Left cardiac atrium (tissue), 4 donors: ENCODE data around the gene RNU2-63P. TPM values are rescaled to one million over a fixed set of nuclear protein-coding genes. Genes with fewer than 3 reads are reported as not detected.
"Not testable (repeated sequence)": the region's sequence is repeated elsewhere in the genome, so short reads cannot be mapped to it uniquely, and the experiment has no call there.

ENCODE experiments used
- ATAC-seq, 2 donors: fragments of 200-7000 bp; cut with Tn5 transposase; one replicate each; pipeline ENCODE4 v1.9.1; 2020; ENCODE audit warnings: mild to moderate bottlenecking in 2 of 2, moderate library complexity in 2 of 2
- DNase-seq: peaks from one replicate; pipeline ENCODE4 v3.0.0-alpha.2; 2020
- intact Hi-C, 2 donors: fragments of 100-400 bp; cut with DNase I; formaldehyde crosslinking; loops; one replicate each; pipeline versions ENCODE4 v1.14.1 to v1.15.1; 2022 to 2023
- total RNA-seq, 2 donors: library from RNA; stranded (reverse); fragmentation: NEBNext Ultra II Directional; extraction: Animal tissue kit (Norgen Biotek cat#: 25700); gene quantifications; one replicate each; pipeline ENCODE4 v1.2.1, GENCODE V29; 2021
- donor health status: DM: no; HTN: yes; CAD: no.
- donor health status: DM: no; HTN: yes; CAD: no; lungs with severe emphysema.
- donor health status: DM: yes; HTN: yes; CAD: no.
- donor health status: Dilated cardiomyopathy.

Gene RNU2-63P
- total RNA-seq, 2 donors from 2014 or later = 2.4 TPM; not detected in 1

DNA sequence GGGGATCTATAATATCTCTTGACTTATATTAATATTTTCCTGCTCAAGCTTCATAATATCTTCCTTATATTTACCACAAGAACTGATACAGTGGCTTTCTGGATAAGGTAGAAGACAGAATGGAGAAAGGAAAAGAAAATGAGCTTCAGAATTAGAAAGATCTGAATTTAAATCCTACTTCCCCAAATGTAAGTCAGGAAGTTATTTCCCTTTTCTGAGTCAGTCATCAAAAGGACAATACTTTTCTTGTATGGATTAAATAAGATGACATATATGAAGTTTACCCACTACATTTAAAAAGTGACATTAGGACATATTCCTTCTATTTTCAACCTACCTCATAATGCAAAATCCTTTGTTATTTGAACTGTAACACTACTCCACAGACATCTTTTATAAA, 20.3 kb upstream of the RNU2-63P start:
- intact Hi-C loops = no loop called here
- DNase-seq (no peak), ATAC-seq (no peak)

DNA sequence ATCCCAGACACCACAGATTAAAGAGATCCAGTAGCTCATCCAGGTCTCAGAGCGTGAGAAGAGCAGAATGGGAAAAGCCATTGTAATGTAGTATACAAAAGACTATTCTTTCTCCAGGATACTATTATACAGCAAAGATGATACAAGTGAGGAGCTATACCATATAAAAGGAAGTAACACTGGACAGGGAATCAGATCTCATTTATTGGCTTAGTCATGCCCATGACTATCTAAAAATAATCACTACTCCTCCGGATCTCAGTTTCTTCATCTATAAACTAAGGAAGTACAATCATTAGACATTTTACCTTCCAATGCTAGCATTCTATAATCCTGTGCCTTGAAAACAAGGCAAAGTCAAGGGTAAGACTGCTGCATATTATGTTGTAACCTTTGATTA, 19.8 kb upstream of the RNU2-63P start:
- ATAC-seq (no peak), DNase-seq (no peak)
- intact Hi-C loops = no loop called here

DNA sequence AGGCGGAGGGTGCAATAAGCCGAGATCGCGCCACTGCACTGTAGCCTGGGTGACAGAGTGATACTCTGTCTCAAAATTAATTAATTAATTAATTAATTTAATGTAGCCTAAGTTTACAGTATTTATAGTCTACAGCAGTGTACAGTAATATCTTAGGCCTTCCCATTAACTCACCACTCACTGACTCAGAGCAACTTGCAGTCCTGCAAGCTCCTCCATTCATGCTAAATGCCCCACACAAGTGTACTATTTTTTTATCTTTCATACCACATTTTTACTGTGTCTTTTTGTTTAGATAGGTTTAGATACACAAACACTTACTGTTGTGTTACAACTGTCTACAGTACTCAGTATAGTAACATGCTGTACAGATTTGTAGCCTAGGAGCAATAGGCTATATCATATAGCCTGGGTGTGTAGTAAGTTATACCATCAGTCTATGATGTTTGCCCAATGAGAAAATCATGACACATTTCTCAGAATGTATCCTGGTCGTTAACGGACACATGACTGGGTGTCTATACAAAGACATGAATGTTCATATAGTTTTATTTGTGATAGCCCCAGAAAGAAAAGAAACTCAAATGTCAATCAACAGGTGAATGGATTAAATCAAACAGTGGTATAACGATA, 15.8 kb upstream of the RNU2-63P start:
- intact Hi-C loops = no loop called here
- DNase-seq (no peak), ATAC-seq (no peak)

DNA sequence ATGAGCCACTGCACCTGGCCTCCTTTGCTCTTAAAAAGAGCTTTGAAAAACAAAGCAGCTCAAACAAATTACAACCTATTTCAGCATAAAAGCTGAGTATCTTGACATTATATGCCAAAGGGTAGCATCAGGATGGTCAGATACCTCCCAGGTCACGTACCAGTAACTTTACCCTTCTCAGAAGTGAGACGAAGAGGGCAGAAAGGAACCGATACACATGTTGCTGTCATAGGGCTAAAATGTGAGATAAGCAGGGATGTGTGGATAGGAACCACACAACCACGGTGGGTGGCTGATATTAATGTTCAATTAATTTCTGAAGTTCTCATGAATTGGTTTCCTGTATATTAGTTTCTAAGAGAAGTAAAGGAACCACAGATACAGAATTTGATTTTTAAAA, 12.6 kb upstream of the RNU2-63P start:
- DNase-seq (no peak), ATAC-seq (no peak)
- intact Hi-C loops = no loop called here

DNA sequence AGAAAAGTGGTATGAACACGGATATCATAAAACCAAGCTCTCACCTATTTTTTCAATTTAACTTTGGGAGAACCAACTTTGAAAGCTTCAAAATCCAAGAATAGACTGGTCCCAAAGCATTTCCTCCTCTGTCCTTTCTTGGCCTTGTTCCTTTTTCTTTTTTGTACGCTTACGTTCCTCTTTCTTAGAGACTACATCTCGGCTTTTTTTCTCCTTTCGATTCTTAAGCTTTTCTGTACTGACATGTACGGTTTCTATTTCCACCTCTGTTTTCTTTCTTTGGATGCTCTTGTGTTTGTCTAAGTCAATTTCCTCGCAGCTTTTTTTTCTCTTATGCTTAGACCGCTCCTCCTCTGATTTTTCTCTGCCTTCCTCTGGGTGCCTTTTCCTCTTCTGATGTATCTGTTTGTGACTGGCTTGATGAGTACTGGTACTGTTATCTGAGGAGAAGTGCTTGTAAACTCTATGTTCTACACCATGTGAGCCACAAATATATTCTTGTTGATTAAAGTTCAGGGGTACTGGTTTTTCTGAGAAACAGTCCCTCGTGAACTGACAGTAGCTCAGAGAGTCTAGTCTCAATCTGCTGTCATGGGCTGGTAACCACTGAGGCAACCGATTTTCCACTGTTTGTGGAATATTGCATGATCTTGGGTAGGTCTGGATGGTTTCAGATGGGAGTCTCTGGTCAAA, 11.5 kb upstream of the RNU2-63P start:
- no peak for ATAC-seq
- intact Hi-C loops = no loop called here

DNA sequence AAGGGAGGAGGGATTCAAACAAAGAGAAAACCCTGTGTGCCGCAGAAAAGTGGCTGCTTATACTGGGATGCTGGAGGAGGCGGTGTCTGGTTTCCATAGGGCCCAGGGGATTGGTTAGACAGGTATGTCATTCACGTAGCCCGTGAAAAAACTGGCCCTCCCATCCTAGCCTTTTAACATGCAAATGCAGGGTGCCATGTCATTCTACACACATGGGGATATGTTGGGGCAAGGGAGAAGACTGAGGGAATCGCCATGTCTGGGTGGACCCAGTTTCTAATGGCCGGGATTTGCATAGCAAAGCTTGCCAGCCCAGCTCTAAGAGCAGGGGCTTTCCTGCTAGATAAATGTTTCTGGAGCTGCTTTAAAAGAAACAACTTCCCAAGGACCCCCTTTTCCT, 8.2 kb upstream of the RNU2-63P start:
- DNase-seq = no peak
- intact Hi-C loops = no loop called here
- ATAC-seq = no peak

More for the DNA sequence above, 11.5 kb upstream of the RNU2-63P start:
- DNase-seq = no peak

DNA sequence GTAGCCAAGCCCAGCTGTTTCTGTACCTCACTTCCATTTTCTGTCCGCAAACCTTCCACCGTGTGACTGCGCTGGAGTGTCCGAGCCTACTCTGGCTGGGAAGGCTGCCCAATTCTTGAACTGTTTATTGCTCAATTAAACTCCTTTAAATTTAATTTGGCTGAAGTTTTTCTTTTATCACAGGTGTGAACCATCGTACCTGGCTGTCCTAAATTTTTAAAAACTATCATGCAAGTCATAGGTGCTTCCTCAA, 6.2 kb upstream of the RNU2-63P start:
- DNase-seq (no peak), ATAC-seq (no peak)
- intact Hi-C loops = no loop called here

DNA sequence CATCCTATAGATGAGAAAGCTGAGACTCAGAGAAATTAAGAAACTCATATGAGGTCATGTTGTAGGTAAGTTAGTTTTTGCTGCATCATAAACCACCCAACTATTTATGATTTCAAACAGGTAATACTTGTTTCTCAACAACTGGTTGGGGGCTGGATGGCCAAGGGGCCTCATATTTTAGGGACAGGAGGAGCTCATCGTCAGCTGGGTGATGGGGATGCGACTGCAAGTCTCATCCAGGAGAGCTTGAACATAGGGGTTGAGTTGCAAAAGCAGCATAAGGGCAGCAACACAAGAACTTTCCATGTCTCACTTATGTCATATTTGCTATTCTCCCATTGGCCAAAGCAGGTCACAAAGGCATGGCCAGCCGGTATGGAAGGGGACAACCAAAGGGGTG, 3.6 kb upstream of the RNU2-63P start:
- ATAC-seq (no peak), DNase-seq (no peak)
- intact Hi-C loops = no loop called here

DNA sequence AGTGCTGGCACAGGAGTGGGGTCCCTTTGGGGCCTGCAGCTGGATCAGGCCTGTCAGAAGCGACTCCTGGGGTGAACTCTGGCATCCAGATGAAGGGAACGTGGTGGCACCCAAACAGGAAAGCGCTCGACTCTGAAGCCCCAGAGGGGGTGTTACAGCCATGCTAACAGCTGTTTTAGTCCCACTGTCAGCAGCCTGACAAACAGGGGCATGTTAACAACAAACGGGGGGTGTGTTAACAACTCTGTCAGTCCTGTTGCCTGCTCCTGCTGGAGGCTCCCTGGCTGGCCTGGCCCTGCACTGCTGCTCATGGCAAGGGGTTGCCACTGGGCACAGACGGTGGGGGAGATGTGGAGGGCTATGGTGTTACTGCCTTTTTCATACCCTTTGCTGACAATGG, 2.6 kb upstream of the RNU2-63P start:
- no peak for DNase-seq
- ATAC-seq = no peak
- intact Hi-C loops = no loop called here

DNA sequence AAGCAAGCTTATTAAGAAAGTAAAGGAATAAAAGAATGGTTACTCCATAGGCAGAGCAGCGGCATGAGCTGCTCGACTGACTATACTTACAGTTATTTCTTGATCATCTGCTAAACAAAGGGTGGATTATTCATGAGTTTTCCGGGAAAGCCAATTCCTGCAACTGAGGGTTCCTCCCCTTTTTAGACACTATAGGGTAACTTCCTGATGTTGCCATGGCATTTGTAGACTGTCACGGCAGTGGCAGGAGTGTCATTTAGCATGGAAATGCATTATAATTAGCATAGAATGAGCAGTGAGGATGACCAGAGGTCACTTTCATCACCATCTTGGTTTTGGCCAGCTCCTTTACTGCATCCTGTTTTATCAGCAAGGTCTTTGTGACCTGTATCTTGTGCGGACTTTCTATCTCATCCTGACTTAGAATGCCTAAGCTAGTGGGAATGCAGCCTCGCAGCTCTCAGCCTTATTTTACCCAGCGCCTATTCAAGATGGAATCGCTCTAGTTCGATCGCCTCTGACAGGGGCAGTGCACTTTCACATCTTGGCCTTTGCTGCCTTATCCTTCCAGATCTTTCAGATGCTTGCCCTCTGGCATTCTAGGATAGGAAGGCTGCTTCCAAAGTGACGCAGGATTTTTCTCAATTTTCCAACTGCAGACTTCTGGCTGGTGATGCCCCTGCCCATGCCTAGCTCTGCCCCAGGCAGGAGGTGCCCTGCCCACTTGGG, 1.9 kb upstream of the RNU2-63P start:
- intact Hi-C loops, DNase-seq, ATAC-seq: not testable (repeated sequence)

DNA sequence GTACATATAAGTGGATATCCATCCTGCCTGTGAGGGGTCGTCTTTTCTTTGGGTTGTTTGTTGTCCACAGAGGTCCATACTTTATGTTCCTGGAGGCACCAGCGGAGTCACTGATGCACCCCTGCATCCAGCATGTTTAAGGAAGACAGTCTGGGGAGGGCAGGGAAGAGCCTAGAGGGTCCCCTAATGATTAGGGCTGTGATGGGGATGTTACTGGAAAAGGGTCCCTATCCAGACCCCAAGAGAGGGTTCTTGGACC, 1.4 kb upstream of the RNU2-63P start:
- DNase-seq, ATAC-seq, intact Hi-C loops: not testable (repeated sequence)

DNA sequence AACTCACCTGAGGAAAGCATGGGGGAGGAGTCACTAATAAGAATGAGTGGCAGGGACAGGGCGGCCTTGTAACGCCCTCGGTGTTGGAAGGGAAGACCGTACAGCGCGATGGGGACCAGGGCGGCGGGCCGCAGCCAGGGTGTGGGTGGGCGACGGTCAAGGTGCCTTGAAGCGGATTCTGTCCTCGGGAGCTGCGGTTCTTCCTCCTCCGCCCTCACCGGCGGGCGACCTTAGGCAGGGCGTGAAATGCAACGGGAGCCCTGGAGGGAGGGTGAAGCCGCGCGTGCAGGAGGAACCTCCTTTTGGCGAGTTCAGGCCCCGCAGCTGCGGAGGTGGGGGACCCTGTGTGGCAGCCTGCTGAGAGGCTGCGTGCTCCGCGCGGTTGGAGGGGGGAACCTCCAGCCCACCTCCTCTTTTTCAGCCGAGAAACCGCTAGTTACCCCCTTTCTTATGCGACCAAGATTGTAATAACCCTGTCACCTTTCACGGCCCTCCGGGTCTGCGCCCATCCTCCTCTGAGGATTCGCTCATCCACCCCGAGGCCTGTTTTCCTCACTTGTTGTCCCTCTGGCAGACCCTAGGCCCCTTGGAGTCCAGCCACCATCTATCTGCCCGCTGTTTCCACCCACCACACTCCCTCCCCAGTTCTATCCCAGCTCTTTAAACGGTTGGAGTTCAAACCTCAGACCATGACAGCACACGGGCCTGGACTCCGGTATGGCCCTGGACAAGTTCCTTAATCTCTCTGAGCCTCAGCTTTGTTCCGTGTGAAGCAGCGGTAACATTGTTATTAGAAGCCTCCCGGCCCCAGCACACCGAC, 823 bp upstream of the RNU2-63P start:
- peak; percentile 38 for DNase-seq
- intact Hi-C loops = no loop called here
- peak; percentile 77 to 80 for ATAC-seq

DNA sequence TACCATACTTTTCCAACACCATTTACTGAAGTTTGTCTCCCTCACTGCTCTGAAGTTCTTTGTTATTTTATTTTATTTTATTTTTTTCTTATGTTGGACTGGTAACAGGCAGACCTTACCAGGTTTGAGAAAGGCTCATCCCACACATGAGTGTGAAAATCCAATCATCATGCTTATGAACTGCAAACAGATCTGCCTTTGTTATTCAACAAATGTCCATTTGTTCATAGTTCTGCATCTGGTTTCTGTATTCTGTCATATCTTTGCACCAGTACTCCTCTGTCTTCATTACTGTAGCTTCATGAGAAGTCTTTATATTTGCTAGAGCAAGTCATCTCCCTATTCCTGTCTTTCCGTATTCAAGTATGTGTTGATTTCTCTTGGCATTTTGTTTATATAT, 5.3 kb downstream of the RNU2-63P start:
- DNase-seq (no peak), ATAC-seq (no peak)
- intact Hi-C loops = no loop called here

DNA sequence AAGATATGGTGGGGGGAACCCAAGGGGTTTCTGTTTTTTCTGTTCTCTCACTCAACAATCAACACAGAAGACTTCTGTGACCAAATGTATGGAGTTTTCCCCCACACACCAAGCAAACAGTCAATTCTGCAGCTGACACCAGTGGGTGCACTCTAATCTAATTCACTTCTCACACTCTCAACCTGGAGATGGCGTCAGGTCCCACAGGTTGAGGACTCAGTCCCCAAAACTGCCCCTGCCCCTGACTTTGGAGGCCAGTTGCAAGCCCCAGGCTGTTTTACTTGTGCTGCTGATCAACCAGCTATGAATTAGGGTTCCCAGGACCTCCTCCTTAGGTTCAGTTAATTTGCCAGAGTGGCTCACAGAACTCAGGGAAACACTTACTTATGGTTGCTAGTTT, 6.2 kb downstream of the RNU2-63P start:
- no peak for DNase-seq
- ATAC-seq = no peak
- intact Hi-C loops = no loop called here

DNA sequence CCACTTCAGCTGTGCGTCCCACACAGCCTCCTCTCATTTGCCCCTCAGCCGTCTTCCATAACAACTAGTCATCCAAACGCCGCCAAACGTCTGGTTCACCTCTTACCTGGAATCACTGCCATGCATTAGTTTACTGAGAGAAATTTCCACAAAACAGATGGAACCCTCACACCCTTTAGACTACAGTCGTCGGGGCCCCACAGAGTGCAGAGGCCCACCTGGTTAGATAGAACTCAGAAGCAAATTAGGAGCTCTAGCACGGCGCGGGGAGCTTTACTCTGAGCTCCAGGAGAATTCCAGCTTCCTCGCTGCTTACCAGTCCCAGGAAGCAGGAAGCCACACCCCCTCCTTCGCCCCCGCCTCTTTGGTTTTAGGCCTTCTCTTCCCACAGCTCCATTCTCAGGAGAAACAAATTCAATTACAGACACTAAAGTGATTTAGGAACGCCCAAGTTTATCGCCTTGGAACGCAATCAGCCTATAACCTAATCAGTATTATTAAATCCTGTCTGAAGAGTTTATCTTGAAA, 9.4 kb downstream of the RNU2-63P start:
- intact Hi-C loops = no loop called here
- DNase-seq (no peak), ATAC-seq (no peak)

DNA sequence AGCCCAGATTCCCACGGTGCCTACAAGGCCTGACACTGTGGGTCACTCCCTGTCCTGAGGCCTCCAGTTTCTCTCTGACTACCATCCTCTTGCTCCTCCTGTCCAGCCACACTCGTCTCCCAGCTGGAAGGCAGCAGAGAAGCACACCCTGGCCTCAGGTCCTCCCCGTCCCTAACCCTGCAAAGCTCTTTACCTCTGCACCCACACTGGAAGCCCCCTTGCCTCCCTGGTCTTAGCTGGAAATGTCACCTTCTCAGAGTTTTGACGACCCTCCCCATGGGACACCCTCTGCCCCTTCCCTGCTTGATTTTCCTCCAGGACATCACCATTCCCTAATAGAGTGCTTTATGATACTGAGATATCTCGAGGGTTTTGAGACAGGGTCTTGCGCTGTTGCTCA, 10.6 kb downstream of the RNU2-63P start:
- no peak for DNase-seq
- ATAC-seq = no peak
- intact Hi-C loops = no loop called here

DNA sequence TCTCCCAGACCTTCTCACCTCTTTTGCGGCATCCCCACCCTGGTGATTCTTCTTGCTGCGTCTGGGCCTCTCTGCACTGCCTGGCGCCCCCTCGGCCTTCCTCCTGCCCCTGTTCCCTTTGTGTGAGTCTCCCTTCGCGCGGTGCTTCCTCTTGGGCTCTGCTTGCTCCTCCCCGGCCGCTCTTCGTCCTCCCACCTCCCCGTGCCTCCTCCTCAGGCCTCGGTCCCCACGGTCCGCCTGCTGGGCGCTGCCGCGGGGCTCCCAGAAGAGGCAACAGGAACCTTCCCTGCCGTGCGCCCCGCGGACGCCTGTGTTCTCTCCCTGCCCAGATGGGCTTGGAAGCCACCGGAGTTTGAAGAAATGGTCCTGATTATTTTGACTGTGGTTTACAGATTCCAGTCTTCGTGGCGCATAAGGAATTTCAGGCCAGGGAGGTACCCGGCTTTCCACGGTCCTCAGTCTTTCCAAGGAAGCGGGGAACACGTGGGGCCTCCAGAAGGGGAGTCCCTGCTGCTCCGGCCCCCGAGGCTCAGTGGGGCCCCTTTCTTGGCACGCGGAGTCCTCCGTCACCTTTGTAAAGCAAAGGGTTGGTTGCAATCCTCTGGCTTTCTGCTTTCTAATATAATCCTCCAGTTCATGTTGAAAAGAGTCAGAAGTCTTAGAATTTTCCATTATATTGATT, 13.1 kb downstream of the RNU2-63P start:
- ATAC-seq = no peak
- DNase-seq = no peak
- intact Hi-C loops = loop anchor here in 1 of 2 donors (5.0 kb wide), 1 partner anchor 159 kb away; no protein-coding TSS in a partner anchor

DNA sequence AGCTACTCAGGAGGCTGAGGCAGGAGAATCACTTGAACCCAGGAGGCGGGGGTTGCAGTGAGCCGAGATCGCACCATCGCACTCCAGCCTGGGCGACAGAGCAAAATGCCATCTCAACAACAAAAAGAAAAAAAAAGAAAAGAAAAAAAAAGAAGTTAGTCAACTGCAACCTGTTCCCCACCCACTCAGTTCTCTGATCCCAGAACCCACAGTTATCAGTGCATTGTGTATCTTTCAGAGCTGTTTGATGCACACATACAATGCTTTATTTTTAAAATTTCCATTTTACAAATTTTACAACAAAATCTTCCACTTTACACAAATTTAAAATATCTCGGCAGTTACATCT, 14.0 kb downstream of the RNU2-63P start:
- DNase-seq (no peak), ATAC-seq (no peak)
- intact Hi-C loops = loop anchor here in 1 of 2 donors (5.0 kb wide), 1 partner anchor 160 kb away; no protein-coding TSS in a partner anchor

DNA sequence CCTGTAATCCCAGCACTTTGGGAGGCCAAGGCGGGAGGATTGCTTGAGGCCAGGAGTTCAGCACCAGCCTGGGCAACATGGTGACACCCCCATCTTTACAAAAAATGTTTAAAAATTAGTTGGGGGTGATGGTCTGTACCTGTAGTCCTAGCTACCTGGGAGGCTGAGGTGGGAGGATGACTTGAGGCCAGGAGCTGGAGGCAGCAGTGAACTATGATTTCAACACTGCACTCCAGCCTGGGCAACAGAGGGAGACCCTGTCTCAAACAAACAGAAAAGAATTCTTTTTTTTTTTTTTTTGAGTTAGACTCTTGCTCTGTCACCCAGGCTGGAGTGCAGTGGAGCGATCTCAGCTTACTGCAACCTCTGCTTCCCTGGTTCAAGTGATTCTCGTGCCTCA, 15.9 kb downstream of the RNU2-63P start:
- intact Hi-C loops = loop anchor here in 1 of 2 donors (5.0 kb wide), 1 partner anchor 162 kb away; no protein-coding TSS in a partner anchor
- not testable (repeated sequence) for ATAC-seq, DNase-seq
